ENCODE results near the gene BEST2.

The BEST2 gene

GRCh38 chr19:12806242-12807081 lies 54.9 kb downstream of the BEST2 start, which contains the start of gene RNASEH2A:
TSS of gene RNASEH2A (plus strand) at chr19:12806584. CDS start at chr19:12806674, 90 bp downstream.
- peak; percentile 92 for DNase-seq (ENCODE audit: low read depth, low spot score)
- TF ChIP-seq CTCF (IDR thresholded peaks at IDR 0.05; ENCODE audit: low read depth, low read length), result no peak
- peak within 1 kb of the TSS; percentile 77 for H3K4me3 ChIP-seq (ENCODE audit: low read depth, low read length)
- in situ Hi-C loops (cut with HindIII; ENCODE audit: low sequenced_read_pairs), result no loop called here

Measured in astrocyte of the spinal cord (primary cell).